H9 (cell line): ENCODE data around the gene COL23A1. TPM values are rescaled to one million over a fixed set of nuclear protein-coding genes. Genes with fewer than 3 reads are reported as not detected.

ENCODE experiments used
- DNase-seq: peaks from one replicate; pipeline ENCODE4 v3.0.0-alpha.2; 2017
- H2AFZ ChIP-seq: one replicate; pipeline ENCODE4 v1.6.1; 2013; ENCODE audit warnings: mild to moderate bottlenecking, low read length, control low read depth, moderate library complexity
- H2AK5ac ChIP-seq: 2 replicates; pipeline ENCODE4 v1.6.1; 2013; ENCODE audit warnings: low read length, control low read depth, mixed read lengths; ENCODE audit not compliant: insufficient read length
- H2BK120ac ChIP-seq: one replicate; pipeline ENCODE4 v1.6.1; 2013; ENCODE audit warnings: low read depth, mild to moderate bottlenecking, low read length, control low read depth, inconsistent platforms; ENCODE audit not compliant: poor library complexity, severe bottlenecking
- H2BK12ac ChIP-seq: 2 replicates; pipeline ENCODE4 v1.6.1; 2013; ENCODE audit warnings: low read length, control low read depth, mixed read lengths, low read depth; ENCODE audit not compliant: insufficient read length
- H2BK15ac ChIP-seq: 2 replicates; pipeline ENCODE4 v1.6.1; 2013; ENCODE audit warnings: low read depth, low read length, control low read depth
- H2BK20ac ChIP-seq: one replicate; pipeline ENCODE4 v1.6.1; 2013; ENCODE audit warnings: low read depth, mild to moderate bottlenecking, low read length, control low read depth, inconsistent platforms; ENCODE audit not compliant: poor library complexity, severe bottlenecking
- H2BK5ac ChIP-seq: 2 replicates; pipeline ENCODE4 v1.6.1; 2013; ENCODE audit warnings: low read length, control low read depth, mixed read lengths; ENCODE audit not compliant: insufficient read length
- H3K14ac ChIP-seq: 2 replicates; pipeline ENCODE4 v1.6.1; 2013; ENCODE audit warnings: low read length, control low read depth; ENCODE audit not compliant: insufficient read depth
- H3K18ac ChIP-seq: 2 replicates; pipeline ENCODE4 v1.6.1; 2013; ENCODE audit warnings: low read depth, mild to moderate bottlenecking, mixed read lengths, low read length, control low read depth; ENCODE audit not compliant: insufficient read length
- H3K23ac ChIP-seq: 2 replicates; pipeline ENCODE4 v1.6.1; 2013; ENCODE audit warnings: low read length, control low read depth, mixed read lengths, low read depth; ENCODE audit not compliant: insufficient read length
- H3K23me2 ChIP-seq: 2 replicates; pipeline ENCODE4 v1.6.1; 2013; ENCODE audit warnings: low read depth, mild to moderate bottlenecking, mixed read lengths, low read length, control low read depth; ENCODE audit not compliant: insufficient read length, poor library complexity, severe bottlenecking
- H3K27ac ChIP-seq: 2 replicates; pipeline ENCODE4 v1.5.1; 2013; ENCODE audit warnings: low read length, control low read depth, mixed read lengths, low read depth; ENCODE audit not compliant: insufficient read length
- H3K27me3 ChIP-seq: 2 replicates; pipeline ENCODE4 v1.6.1; 2013; ENCODE audit warnings: low read length, control low read depth, inconsistent platforms; ENCODE audit not compliant: insufficient read depth
- H3K4ac ChIP-seq: 2 replicates; pipeline ENCODE4 v1.6.1; 2013; ENCODE audit warnings: low read depth, mild to moderate bottlenecking, control low read depth, inconsistent platforms, low read length, moderate library complexity
- H3K4me1 ChIP-seq: 2 replicates; pipeline ENCODE4 v1.6.1; 2013; ENCODE audit warnings: low read length, control low read depth, inconsistent platforms; ENCODE audit not compliant: insufficient read depth
- H3K4me2 ChIP-seq: 2 replicates; pipeline ENCODE4 v1.6.1; 2013; ENCODE audit warnings: low read length, control low read depth, mixed read lengths; ENCODE audit not compliant: insufficient read length, insufficient read depth
- H3K56ac ChIP-seq: 2 replicates; pipeline ENCODE4 v1.6.1; 2013; ENCODE audit warnings: low read depth, mild to moderate bottlenecking, mixed read lengths, low read length, control low read depth; ENCODE audit not compliant: insufficient read length
- H3K79me1 ChIP-seq: 2 replicates; pipeline ENCODE4 v1.6.1; 2013; ENCODE audit warnings: low read depth, mild to moderate bottlenecking, moderate library complexity, low read length, control low read depth, inconsistent platforms; ENCODE audit not compliant: insufficient read depth, poor library complexity, severe bottlenecking
- H3K79me2 ChIP-seq: 2 replicates; pipeline ENCODE4 v1.6.1; 2013; ENCODE audit warnings: low read length, control low read depth, inconsistent platforms; ENCODE audit not compliant: insufficient read depth
- H3K9ac ChIP-seq: 2 replicates; pipeline ENCODE4 v1.6.1; 2013; ENCODE audit warnings: low read length, control low read depth, mixed read lengths; ENCODE audit not compliant: insufficient read length; ENCODE audit errors: extremely low read depth
- H3K9me3 ChIP-seq: one replicate; pipeline ENCODE4 v1.6.1; 2013; ENCODE audit warnings: low read depth, low read length, inconsistent platforms; ENCODE audit not compliant: control insufficient read depth
- H3T11ph ChIP-seq: one replicate; pipeline ENCODE4 v1.6.1; 2013; ENCODE audit warnings: mild to moderate bottlenecking, low read length, control low read depth, inconsistent platforms
- H4K20me1 ChIP-seq: one replicate; pipeline ENCODE4 v1.6.1; 2013; ENCODE audit not compliant: control insufficient read depth, insufficient read length, insufficient read depth
- H4K5ac ChIP-seq: 2 replicates; pipeline ENCODE4 v1.6.1; 2013; ENCODE audit warnings: low read depth, mild to moderate bottlenecking, mixed read lengths, low read length, control low read depth; ENCODE audit not compliant: insufficient read length
- H4K8ac ChIP-seq: replicated peaks from 2 replicates; pipeline ENCODE4 v1.6.1; 2013; ENCODE audit warnings: low read length, control low read depth, mixed read lengths, low read depth; ENCODE audit not compliant: insufficient read length
- H4K91ac ChIP-seq: 2 replicates; pipeline ENCODE4 v1.6.1; 2013; ENCODE audit warnings: low read depth, mild to moderate bottlenecking, moderate library complexity, mixed read lengths, low read length, control low read depth; ENCODE audit not compliant: insufficient read length
- H3K27ac Mint-ChIP-seq, 3 experiments: 2 replicates in 2 of 3; 3 replicates in 1 of 3; pipeline ENCODE4 v1.8.0; 2020 to 2021; ENCODE audit warnings: mixed read lengths in 3 of 3, mild to moderate bottlenecking in 1 of 3, moderate library complexity in 1 of 3
- H3K27me3 Mint-ChIP-seq: 2 replicates; pipeline ENCODE4 v1.8.0; 2021; ENCODE audit warnings: low read depth, mild to moderate bottlenecking, moderate library complexity, mixed read lengths
- H3K36me3 Mint-ChIP-seq, 3 experiments: 2 replicates in 2 of 3; 3 replicates in 1 of 3; pipeline ENCODE4 v1.8.0; 2020 to 2021; ENCODE audit warnings: low read depth in 3 of 3, mixed read lengths in 3 of 3; ENCODE audit not compliant: insufficient read depth in 1 of 3
- H3K4me1 Mint-ChIP-seq, 2 experiments: 2 replicates each; pipeline ENCODE4 v1.8.0; 2020; ENCODE audit warnings: mixed read lengths in 2 of 2
- H3K4me3 Mint-ChIP-seq, 2 experiments: 2 replicates in 1 of 2; 3 replicates in 1 of 2; pipeline ENCODE4 v1.8.0; 2020 to 2021; ENCODE audit warnings: mild to moderate bottlenecking in 2 of 2, mixed read lengths in 2 of 2, moderate library complexity in 1 of 2
- H3K9me3 Mint-ChIP-seq, 2 experiments: 2 replicates in 1 of 2; 3 replicates in 1 of 2; pipeline ENCODE4 v1.8.0; 2020; ENCODE audit warnings: mild to moderate bottlenecking in 2 of 2, mixed read lengths in 2 of 2, moderate library complexity in 1 of 2
- CTCF ChIP-seq: fragments of 200-600 bp; sonication (generic); conservative IDR thresholded peaks from 3 replicates; pipeline ENCODE4 v1.8.0; 2021; ENCODE audit warnings: antibody characterized with exemption, mild to moderate bottlenecking
- WGBS: extraction: QIAGEN DNeasy Blood & Tissue Kit; methylation state at CpG from one replicate; pipeline ENCODE4 v1.1.7; 2013; ENCODE audit warnings: missing lambda C conversion rate, low lambda C conversion rate, mixed read lengths; ENCODE audit not compliant: insufficient read length; ENCODE audit errors: extremely low coverage; 5-methylcytosine and 5-hydroxymethylcytosine counted together
- total RNA-seq: library from RNA; stranded (reverse); gene quantifications from 2 replicates; pipeline ENCODE4 v1.2.1, GENCODE V29; 2021

COL23A1 gene
- total RNA-seq, 1 experiment from 2014 or later: 2.6 TPM

- no peak overlapping the region for H4K8ac ChIP-seq
- H3K14ac ChIP-seq: no peak overlapping the region
- no peak for DNase-seq
- no peaks in the 10 kb centered on the region for H3K23me2 ChIP-seq
- H3K4ac ChIP-seq: no peak overlapping the region
- no peaks in the 10 kb centered on the region for H3K9me3 ChIP-seq
- H3K4me2 ChIP-seq: no peak overlapping the region
- H4K91ac ChIP-seq: no peak overlapping the region
- H3K9ac ChIP-seq: no peak overlapping the region
- H3K56ac ChIP-seq: no peak overlapping the region
- no peak overlapping the region for H2BK120ac ChIP-seq
- Mint-ChIP-seq H3K9me3 (peaks cover 24 to 26% of the 10 kb centered on the region in 2 experiments), H3K4me3 (no peak overlapping the region), H3K27ac (no peak overlapping the region; a peak in 2 of 7 replicates), H3K27me3 (peaks cover 10% of the 10 kb centered on the region), H3K4me1 (peaks cover 21 to 23% of the 10 kb centered on the region in 2 experiments), H3K36me3 (peaks cover 6 to 20% (median 7%) of the 10 kb centered on the region in 3 experiments)
- H2AFZ ChIP-seq: no peak overlapping the region
- H3K4me1 ChIP-seq: no peaks in the 10 kb centered on the region
- no peak overlapping the region for H2AK5ac ChIP-seq
- no peaks in the 10 kb centered on the region for H3K79me1 ChIP-seq
- H3K23ac ChIP-seq: no peak overlapping the region
- no peaks in the 10 kb centered on the region for H4K20me1 ChIP-seq
- H3T11ph ChIP-seq: no peak overlapping the region
- H2BK20ac ChIP-seq: no peak overlapping the region
- H3K27me3 ChIP-seq: no peaks in the 10 kb centered on the region
- H2BK15ac ChIP-seq: no peak overlapping the region
- no peaks in the 10 kb centered on the region for H3K79me2 ChIP-seq
- no peak overlapping the region for H4K5ac ChIP-seq
- no peak for TF ChIP-seq CTCF
- H2BK12ac ChIP-seq: no peak overlapping the region
- no CpG with 5 or more reads among the region's 8 CpGs for WGBS
- H3K27ac ChIP-seq: no peak overlapping the region
- H3K18ac ChIP-seq: no peak overlapping the region
- H2BK5ac ChIP-seq: no peak overlapping the region
Measured at GRCh38 chr5:178193251-178193809, 396.9 kb downstream of the COL23A1 start.
